HG02798 (cell line): ENCODE data around the gene FA2H.
"Not testable (repeated sequence)": the region's sequence is repeated elsewhere in the genome, so short reads cannot be mapped to it uniquely, and the experiment has no call there.

Experiments
- ATAC-seq: cut with Tn5 transposase; IDR thresholded peaks from one replicate; pipeline ENCODE4 v1.9.1; 2021; ENCODE audit warnings: mild to moderate bottlenecking; ENCODE audit not compliant: unreplicated experiment, poor library complexity

FA2H gene

DNA sequence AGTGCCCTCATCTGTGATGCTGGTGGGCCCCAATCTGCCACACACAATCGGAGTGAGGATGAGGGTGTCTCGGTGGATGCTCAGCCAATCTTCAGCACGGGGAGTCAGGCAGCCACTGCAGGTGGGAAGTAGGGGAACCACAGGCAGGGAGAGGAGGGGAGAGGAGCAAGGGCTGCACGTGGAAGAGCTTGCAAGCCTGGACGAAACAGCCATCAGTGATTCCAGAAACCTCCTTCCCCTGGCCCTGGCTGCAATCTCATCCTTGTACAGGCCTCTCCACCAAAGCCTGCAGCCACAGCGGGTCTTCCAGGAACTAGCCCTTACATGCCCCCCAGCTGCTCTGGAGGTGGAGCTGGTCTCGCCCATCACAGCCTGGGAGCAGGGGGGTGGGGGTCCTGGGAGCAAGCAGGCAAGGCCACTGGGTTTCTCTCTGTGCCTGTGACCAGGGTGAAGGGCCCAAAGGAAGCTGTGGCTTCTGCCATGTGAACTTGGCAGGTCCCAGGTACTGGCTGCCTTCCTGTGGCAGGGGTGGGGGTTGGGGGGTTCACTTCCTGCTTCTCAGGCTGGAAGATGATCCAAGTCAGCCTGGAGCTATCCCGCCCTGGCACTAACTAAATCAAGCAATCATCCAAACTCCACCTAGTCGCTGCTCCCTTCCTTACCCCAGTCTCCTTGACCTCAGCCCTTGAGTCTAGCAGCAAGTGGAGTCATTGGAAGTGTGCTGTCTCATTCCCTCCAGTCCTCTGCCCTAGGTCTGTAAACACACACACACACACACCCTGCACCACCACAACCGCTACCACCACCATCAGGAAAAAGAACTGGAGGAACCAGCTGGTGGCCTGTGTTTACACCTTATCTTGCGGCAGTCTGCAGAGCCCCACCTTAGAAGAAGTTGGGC is 44.6 kb downstream of the FA2H start:
- no peak for ATAC-seq

DNA sequence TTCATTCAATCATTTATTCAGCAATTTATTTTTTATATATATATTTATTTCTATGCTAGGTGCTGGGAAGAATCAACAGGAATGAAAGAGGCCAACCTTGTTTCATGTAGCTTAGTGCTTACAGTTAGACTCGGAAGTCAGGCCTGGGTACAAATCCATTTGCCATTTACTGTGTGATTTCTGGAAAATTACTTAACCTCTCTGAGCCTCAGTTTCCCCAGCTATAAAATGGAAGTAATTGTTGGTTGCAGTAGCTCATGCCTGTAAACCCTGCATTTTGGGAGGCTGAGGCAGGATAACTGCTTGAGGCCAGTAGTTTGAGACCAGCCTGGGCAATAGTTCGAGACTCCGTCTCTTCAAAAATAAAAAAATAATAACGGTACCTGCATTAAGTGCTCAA is 46.7 kb downstream of the FA2H start:
- ATAC-seq: no peak

DNA sequence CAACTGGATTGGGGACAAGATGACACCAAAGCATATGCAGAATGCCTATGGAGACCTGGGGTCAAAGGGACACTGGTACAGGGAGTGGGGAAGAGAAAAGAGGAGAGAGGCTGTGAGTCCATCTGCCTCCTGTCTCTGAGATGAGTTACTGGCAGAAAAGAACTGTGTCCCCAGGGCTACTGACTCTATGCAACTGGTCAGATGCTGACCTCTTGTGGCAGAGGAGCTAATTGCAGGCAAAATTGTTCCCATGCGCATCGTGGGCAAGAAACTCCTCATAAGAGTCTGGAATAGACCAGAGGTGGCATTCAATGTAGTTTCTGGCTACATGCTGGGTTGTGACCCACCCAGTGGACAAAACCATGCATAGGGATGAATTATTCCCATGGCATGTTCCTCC is 47.9 kb downstream of the FA2H start:
- no peak for ATAC-seq

DNA sequence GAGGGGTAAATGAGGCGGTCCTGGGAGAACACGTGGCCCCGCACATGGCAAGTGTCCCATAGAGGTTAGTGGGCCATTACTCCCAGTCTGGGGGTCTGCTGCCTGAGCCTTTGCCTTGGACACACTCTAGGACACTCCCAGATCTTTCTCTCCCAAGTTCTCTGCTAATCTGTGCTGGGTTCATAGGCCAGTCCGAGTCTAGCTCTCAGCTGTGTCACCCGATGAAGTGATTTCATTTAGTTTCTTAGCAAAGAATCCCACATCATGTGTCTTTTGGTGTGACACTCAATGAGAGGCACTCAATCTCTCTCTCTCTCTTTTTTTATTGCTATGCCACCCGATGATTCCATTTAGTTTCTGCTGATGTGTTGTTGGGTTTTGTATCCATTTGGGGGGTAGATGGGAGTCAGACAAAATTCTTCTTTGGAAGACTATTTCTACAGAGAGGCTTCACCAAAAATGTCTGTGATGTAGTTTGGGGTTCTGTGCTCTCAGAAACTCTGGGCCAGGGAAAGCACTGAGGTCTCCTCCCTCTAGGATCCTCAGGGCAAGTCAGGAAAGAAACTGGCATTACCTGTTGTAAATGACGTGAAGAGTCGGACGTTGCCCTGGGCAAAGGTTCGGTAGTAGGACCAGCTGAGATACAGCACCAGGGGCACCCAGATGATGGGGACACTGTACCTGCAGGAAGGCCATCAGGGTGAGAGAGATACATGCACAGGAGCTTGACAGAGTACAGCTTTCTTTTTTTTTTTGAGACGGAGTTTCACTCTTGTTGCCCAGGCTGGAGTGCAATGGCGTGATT is 48.8 kb downstream of the FA2H start:
- no peak for ATAC-seq

DNA sequence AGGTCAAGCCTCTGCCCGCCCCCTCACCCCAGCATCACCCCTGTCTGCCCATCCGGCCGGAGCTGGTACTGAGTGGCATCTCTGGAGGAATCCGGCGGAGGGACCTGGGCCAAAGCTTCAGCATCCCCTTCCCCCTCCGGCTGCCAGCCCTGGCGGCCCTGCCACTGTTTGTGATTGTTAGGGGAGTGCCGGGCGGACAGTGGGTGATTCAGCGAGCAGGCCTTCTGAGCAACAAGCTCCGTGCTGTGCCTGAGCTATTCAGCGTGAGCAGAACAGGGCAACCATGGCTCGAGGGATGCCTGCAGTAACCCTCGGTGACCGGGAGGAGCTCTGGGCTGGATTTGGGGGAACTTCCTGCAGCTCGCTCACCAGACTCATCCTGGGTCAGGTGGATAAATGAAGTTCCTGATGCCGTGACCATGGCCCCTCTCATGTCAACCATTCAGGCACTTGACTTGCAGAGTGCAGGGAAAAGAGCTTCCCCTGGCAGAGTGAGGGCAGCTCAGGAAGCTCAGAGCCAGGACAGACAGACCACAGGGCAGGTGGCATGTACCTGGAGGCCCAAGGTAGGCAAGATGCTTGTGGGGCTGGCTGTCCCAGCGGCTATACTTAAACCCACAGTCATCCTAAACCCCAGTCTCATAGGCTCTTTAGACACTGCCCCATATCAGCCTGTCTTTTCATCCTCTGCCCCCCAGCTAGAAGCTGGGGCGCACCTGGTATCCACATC is 49.6 kb downstream of the FA2H start:
- ATAC-seq: no peak

DNA sequence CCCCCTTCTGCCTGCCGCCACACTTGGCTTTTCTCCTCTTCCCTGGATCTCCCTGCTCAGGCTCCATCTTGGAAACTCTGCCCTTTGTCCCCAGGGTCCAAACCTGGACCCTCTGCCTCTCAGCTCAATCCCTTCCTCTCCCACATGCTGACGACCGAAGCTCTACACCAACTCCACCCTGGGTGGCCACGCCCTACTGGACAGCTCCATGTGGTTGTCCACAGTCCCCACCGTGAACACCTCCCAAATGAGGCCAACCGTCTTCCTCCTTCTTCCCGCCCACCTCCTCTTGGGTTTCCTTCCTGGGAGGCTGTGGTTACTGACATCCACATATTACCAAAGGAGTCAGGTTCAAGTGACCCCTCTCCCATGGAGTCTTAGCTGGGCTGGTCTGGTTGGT is 51.4 kb downstream of the FA2H start:
- ATAC-seq: no peak

DNA sequence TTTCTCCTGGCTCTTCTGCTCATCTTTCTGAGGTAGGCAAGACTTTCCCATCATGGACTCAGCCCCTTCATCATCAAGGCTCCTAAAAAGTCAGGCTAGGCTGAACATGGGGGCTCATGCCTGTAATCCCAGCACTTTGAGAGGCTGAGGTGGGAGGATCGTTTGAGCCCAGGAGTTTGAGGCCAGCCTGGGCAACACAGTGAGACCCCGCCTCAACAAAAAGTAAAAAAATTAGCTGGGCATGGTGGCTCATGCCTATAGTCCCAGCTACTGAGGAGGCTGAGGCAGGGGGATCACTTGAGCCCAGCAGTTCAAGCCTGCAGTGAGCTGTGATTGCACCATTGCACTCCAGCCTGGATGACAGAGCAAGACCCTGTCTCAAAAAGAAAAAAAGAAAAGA is 52.5 kb downstream of the FA2H start:
- not testable (repeated sequence) for ATAC-seq

DNA sequence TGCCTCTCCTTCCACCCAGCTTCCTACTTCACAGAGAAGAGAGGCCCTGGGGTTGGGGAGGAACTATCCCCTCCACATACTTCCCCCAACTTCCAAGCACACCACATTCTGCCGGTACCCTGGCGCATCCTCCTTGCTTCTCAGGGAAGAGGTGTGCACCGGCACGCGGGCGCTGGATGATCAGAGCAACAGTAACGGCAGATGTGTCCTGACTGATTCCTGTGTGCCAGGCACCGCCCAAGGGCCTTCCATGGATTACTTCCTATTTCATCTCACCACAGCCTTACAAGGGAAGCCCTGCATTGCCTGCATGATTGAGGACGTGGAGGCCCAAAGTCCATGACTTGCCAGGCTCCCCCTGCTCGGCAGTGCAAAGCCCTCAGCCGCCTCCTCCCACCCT is 52.9 kb downstream of the FA2H start:
- no peak for ATAC-seq

DNA sequence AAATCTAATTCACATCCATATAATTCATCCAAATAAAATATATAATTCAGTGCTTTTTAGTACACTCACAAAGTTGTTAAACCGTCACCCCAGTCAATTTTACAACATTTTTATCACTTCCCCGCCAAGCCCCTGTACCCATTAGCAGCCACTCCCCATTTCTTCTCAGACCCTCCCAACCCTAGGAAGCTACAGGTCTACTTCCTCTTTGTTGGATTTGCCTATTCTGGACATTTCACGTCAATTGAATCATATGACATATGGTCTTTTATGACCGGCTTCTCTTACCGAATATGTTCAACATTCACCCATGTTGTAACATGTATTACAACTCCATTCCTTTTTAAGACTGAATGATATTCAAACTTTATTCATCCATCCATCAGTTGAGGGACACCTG is 54.0 kb downstream of the FA2H start:
- no peak for ATAC-seq

DNA sequence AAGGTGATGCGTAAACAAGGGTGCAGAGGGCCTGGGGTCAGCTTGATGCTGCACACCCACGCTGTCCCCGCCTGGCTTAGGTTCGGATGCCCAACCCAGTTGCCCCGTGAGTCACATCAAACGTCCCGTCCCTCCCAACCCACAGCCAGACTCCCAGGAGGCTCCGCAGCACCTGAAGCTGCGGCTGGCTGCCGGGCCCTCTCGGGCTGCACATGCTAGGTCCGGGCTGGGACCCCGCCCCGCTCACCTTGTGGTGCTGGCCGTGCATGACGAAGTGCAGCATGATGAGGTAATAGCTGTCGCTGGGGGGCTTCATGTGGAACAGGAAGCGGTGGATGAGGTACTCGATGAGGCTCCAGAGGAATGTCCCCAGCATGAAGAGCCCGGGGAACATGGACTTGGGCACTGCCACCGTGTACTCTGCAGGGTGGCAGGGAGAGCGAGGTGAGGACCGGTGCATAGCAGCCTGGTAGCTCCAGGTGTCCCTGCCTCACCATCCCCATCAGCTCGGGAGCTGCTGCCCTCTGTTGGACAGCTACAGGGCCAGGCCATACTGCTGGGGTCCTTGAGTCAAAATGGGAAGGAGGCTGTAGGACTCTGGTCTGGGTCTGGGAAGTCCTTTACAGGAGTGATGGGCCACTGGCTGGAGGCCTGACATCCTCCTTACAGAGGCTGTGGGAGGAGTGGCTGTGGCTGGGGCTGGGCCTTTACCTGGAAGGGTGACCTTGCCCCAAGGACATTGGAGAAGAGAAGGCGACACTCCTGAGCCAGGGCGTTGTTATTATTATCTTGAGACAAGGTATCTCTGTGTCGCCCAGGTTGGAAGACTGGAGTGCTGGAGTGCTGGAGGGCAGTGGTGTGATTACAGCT is 55.6 kb downstream of the FA2H start:
- ATAC-seq: no peak

DNA sequence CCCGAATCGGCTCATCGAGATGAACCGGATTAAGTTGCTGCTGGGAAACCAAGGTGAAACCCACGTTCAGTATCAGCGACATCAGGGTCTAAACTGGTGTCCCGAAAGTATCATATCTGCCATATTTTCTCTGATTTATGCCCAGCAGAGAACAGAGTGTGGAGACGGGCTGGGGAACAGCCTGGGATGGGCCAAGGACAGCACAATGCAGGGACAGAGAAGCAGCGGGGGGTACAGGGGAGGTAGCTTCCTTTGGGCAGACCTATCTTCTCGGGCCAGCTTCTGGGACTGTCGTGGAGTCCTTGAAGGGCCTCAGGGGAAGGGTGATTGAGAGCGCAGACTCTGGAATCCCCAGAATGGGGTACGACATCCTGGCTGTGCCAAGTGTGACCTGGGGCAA is 56.5 kb downstream of the FA2H start:
- ATAC-seq: no peak

DNA sequence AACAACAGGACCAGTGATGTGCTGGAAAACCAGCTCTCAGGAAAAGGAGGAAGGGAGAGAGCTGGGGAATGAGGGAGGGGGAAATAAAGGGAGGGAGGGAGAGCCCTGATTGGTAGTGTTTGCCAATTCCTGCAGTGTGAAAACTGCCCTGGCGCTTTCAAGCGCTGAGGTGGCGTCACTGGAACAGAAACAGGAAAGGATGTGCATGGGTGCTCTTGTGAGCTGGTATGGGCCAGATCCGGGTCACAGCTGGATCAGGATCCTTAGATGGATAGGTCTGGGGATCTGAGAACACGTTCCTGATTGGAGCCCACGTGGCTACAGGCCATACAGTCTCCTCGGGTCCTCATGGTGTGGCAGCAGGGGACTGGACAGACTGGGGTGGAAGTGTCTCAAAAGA is 57.3 kb downstream of the FA2H start:
- ATAC-seq: no peak

DNA sequence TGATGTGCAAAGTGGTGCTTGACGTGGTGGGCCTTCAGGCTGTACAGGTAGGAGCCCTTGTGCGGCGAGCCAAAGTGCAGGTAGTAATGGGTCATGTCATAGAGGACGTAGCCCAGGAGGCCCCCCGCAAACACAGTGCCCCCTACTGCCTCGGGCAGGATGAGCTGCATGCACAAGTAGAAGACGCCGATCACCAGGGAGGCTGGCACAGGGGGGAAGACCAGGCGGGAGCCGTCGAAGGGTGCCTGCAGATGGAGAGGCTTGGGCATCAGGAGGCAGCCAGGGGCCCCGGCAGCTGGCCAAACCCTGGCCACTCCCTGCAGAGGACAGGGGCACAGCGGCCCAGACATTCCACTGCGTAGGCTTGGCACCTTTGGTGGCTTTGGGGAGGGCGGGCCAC is 58.3 kb downstream of the FA2H start:
- no peak for ATAC-seq

DNA sequence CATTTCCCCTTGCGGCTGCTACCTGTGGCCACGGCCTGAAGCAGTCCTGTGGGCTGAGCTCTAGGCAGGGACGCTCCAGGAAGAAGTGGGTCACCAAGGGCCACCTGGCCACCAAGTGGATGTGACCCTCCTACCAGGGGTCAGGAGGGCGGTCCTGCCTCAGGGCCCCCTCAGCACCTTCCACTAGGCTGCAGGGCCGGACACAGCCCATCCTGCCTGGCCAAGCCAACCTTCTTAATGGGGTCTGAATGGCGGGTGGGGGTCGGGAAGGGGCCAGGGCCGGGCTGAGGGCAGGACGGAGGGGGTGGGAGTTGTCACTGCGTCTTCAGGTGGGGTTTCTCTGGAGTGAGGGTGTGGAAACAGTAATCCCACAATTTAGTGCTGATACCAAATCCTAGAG is 60.7 kb downstream of the FA2H start:
- no peak for ATAC-seq

DNA sequence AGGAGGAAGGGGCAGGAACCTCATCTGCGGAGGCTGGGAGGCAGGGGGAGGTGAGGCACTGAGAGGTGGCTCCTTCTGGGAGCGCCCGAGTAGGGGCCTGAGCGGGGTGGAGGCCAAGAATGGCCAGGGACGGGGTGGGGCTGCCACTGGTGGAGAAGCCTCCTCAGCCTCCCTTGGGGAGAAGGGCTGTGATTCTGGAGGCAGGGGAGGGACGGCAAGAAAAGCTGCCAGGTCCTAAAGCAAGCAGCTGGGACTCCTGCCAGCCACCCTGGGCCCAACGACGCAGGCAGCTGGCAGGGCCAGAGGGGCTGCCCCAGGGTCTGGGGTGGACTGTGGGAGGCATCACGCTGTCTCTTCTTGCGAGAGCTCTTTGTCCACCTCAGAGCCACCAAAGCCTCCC is 61.3 kb downstream of the FA2H start:
- no peak for ATAC-seq

DNA sequence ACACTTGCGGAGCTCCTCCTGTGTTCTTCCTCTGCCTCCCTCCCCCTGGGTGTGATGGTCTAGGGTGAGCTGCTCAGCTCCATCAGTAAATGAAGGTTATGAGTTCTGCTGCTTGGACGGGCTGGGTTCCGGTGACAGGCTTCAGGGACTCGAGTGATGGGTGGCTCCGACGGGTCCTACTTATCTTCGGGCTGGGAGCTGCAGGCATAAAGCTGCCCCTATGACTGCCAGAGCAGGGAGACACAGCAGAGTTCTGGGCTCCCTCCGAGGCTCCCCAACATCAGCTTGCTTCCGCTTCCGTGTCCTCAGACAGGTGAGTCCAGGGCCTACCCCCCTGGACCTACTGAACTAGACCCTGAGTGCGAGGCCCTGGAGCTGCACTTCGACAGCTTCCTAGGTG is 62.7 kb downstream of the FA2H start:
- ATAC-seq: no peak

DNA sequence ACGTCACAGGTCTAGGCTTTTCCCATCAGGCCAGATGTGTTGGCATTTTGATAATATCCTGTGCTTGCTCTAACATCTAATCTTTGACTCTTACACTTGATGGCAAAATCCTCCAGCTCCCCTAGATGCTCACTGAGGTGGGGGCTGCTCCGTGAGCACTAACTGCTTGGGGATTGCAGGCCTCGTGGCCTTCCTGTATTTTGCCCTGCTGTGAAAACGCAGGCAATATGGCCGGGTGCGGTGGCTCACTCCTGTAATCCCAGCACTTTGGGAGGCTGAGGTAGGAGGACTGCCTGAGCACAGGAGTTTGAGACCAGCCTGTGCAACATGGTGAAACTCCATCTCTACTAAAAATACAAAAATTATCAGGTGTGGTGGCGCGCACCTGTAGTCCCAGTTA is 64.2 kb downstream of the FA2H start:
- no peak for ATAC-seq

DNA sequence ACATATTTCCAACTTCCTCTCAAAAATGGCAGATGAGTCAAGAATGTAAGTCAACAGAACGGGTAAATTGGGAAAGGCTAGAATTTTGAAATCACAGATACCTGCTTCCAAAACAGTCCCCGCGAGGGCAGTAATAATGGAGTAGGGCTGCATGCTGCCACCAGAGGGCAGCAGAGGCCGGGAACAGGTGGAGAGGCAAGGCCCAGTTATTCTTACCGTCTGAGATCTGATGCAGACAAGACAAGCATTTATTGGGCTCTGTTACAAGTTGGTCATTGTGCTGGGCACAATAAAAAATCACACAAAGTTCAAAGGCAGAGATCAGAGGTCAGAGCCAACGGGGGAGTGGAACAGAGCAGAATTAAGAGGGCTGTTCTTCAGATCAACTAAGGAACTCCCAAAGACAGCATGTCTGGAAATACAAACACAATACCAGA is 65.2 kb downstream of the FA2H start:
- peak; percentile 88 for ATAC-seq

DNA sequence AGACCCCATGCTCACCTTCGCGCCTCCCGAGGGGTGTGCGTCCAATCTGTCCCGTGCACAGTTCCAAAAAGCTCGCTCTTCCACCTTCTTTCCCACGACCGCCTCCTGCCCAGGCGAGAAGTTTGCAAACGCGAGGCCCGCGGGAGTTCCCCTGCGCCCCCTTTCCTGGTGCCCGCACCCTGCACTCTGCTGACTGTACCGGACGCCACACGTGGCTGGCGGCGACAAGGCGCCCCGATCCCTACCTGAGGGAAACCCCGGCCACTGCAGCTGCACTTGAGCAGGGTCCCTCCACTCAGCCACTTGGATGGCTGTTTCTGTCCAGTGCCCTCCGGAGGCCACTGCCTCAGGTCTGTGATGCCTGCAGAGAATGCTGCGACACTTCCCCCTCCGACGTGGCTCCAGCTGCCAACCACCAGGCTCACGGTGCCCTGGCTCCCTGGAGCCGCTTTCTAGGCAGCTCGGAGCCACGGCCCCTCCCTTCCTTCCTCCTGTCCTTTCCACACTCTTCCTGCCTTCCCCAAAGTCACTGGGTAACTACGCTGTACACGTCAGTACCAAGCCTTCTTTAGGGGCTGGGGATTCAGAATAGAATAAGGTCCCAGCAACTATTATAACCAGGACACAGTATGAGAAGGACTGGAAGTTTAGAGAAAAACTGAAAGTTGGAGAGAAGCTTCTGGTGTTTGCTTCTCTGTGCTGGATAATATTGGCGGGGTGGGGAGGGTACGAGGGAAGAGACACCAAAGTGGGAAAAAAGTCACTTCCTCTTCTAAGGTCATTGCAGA is 74.0 kb downstream of the FA2H start, which contains the start of gene MLKL:
Gene MLKL (minus strand): TSS at position 425 of the 788 bp plus-strand sequence. CDS start 5,105 bp downstream, outside the sequence.
- peak; percentile 43 for ATAC-seq
